NCI-H146 treated with DMSO at 0.1 percent for 48 hours (cell line): Measurements from ENCODE around the gene LAPTM5.
"Not testable (repeated sequence)": the region's sequence is repeated elsewhere in the genome, so short reads cannot be mapped to it uniquely, and the experiment has no call there.

ENCODE experiments used
- DNase-seq: peaks from one replicate; lab custom pipeline; 2025; ENCODE audit not compliant: unreplicated experiment; lab: John Stamatoyannopoulos, UW

Gene LAPTM5

DNA sequence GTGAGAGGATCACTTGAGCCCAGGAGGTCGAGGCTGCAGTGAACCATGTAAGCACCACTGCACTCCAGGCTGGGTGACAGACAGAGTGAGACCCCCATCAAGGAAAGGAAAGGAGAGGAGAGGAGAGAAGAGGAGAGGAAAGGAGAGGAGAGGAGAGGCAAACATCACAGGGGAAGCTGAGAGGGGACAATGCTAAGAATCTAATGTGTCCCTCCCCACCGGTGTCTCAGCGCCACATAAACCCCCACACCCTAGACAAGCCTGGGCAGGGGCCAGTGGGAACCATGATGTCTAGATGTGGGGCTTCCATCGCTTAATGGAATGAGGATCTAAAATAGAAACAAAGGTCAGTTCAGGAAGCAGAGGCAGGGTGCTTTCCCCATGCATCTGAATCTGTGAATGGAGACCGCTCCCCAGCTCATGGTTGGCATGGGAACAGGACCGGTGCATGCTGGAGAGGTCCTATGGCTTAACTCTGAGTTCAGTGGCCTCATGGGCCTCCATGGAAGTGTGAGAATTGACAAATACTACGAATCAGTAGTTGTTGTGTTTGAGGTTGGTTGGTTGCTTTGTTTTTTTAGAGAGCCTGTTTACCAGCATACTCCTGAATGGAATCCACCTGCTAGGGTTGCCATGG is 16.3 kb upstream of the LAPTM5 start:
- no peak for DNase-seq

DNA sequence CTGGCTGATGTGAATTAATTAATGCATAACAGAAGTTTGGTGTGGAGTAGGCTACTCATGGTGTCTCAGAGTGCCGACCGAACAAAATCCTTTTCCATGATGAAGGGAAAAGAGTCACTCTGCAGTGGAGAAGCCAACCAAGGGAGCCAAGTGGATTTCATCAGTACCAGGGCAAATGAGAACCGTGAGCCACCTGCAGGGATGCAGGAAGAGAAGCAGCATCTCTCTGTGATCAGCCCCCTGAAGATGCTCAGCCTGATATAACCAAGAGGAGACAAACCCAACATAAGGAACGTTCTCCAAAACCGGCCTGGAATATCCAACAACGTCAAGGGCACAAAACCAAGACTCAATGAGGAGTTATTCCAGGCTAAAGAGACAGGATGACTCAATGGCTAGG is 13.4 kb upstream of the LAPTM5 start:
- no peak for DNase-seq

DNA sequence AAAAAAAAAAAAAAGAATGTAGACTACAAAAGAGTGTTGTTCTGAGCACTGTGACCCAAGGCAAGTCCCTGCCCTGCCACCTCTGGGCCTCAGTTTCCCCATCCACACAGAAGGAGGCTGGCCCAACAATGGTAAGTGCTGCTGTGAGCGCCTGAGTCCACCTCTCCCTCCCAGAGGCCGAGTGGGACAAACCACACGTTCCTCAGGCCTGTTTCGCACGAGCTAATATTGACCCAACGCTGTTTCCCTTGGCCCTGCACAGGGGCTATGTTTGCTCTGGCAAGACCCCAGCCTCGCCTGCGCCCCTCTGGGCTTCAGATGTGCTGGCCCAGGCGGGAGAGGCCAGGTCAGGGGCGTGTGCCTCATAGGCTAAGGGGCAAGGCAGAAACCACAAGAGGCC is 12.6 kb upstream of the LAPTM5 start:
- DNase-seq: no peak

DNA sequence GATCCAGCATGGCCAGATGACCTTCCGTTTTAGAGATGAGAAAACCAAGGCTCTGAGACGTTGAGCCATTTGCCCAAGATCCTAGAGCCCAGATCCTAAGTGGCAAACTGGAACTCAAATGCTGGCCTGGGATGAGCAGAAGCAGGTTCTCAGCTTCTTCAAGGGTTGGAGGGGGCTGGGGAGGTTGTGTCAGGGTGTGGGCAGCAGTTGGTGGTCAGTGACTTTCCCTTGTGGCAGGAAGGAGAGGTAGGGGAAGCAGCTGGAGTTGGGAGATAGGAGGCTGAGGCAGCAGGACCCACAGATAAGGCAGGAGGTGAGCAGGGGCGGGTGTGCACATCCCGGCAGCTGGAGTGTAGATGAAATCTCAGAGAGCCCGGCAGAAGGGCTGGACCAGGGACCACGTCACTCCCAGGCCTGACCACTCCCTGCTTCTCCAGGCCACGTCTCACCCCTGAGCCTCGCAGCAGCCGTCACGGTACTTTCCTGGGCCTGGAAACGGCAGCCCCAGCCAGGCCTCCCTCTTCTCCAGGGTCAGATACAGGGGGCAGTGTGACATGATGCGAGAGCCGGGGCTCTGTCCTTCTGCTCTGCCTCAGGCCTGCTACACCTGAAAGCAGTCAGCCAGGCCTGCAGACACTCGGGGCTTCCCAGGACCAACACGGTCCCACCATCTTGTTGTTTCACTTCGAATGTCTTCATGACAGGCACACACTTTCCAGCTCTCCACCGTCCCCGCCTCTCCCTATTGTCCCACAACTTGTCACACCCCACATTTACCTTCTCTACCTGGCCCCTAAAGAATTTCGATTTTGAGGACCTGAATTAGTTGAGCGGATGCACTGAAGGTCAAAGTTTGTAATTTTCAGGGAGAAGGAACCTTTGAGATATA is 11.5 kb upstream of the LAPTM5 start:
- DNase-seq: no peak

DNA sequence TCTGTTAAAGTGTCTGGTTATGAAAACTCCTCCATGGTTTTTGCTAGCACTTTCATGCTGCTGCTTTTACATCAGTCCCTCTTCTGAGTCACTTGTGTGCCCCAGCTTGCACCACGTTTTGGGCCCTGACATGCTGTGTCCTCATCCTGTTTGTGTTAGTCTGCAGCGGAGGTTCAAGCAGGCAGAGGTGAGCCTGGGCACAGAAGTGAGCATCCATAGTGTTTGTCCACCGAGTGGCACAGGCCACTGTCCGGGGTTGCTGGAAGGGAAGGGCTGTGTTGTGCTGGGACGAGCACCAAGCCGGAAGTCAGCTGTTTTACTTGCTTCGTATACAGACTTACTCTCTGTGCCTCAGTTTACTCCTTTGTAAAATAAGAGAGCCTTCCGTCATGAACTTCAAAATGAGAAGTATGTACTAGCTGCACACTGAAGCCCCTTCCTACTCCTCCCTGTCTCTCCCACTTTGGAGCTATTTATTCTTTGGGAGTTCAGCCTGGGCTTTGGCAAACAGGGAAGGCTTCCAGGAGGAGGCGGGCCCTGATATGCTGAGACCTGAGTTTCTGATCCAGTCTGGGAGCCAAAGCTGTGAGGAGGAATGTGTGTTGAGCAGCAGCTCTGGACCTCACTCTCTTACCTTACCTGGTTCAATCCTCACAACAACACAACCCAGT is 10.7 kb upstream of the LAPTM5 start:
- no peak for DNase-seq

DNA sequence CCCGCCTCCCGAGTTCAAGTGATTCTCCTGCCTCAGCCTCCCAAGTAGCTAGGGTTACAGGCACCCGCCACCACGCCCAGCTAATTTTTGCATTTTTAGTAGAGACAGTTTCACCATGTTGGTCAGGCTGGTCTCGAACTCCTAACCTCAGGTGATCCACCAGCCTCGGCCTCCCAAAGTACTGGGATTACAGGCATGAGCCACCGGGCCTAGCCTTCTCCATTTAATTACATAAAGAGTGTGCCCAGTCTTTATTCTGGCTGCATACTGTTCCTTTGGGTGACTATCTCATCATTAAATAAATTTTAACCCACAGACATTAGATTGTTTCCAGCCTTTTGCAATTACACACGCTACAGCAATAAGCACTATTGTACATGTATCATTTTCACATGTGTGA is 9.4 kb upstream of the LAPTM5 start:
- not testable (repeated sequence) for DNase-seq

DNA sequence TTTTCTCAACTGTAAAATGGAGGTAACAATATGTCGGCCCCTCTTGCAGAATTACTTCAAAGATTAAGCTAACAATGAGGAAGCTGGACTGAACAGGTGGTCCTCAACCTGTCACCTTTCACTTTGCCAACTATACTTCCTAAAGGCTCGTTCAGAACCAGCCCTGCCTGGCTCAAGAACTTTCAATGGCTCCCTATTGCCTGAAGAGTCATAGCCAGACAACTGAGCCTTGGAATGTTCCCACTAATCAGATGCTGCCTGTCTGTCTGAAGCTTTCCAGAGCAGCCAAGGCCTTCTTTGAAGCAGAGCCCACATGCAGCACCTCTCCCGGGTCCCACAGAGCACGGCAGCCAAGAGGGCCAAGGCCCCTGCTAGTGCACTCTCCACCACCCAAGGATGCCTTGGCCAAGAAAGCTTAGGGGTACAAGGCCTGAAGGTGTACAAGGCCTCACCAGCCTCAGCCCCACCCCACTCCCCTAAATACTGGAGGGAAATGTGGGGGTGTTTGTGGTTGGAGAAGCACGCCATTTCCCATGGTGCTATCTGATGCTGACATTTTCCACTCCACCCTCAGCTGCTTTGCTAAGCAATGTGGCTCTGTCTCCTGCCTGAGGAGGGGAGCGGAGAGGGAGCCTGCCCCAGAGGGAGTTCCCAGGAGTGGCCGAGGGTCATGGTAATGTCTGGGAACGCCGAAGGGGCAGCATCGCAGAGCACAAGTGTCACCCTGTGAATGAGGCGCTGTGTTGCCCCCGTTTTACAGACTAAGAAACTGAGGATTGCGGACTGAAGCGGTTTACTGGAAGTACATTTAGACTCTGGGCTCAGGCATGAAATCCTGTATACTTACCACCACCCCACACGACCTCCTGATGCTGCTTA is 8.2 kb upstream of the LAPTM5 start:
- DNase-seq: no peak

DNA sequence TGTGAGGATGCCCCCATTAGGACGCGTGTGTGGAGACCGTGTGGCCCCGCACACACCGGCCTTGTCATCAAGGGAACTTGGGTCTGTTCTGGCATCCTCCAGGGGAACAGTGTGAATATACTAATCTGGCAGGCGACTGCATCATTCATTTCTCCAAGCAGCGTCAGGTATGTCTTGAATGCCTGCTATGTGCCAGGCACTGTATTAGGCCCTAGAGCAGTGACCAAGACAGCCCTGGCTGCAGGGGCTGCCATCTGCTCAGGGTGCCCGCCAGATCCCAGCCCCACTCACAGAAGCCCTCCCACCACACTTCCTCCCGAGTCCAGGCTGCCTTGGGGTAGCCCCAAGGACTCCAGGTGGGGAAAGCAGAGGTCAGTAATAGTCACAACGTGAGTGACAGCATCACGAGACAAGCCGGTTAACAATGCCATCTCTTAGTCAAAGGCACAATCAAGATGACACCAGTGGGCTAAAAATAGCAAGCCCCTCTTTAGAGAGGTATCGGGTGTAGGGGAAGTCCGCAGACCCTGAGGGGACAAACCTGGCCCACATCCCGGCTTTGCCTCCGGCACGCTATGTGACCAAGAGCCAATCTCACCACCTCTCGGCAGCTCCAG is 7.5 kb upstream of the LAPTM5 start:
- DNase-seq: no peak

DNA sequence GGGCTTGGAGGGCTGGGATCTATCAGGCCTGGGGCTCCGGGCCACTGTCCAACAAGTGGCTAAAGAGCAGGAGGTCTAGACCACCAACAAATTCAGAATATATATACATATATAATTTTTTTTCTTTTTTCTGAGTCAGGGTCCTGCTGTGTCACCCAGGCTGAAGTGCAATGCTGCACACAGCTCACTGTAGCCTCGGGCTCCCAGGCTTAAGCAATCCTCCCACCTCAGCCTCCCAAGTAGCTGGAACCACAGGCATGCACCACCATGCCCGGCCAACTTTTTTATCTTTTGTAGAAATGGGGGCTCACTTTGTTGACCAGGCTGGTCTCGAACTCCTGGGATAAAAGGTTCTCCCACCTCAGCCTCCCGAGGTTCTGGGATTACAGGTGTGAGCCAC is 6.8 kb upstream of the LAPTM5 start:
- DNase-seq: no peak

DNA sequence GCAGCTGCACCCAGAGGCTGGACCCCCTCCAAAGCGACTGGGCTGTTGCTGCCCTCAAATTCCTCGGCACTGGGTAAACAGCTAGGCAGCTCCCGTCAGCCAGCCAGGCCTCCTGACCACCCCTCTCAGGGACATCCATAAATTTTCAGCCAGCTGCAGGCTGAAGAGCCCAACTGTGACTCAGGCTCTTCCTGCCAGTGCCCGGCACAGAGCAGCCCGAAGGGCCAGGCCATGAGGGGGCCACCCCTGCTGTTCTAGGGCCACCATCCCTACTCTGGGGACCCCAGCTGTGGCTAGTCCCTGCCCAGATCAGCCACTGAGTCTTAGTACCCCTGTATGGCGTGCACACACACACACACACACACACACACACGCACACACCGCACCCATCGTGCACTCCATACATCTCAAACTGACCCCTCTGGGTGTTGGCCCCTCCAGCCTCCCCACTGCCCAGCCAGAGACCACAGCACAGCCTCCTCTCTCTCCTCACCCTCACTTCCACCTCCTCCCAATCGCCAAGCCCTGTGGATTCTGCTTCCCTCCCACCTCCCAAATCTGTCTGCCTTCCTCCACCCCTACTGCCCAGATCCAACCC is 6.2 kb upstream of the LAPTM5 start:
- DNase-seq: no peak

DNA sequence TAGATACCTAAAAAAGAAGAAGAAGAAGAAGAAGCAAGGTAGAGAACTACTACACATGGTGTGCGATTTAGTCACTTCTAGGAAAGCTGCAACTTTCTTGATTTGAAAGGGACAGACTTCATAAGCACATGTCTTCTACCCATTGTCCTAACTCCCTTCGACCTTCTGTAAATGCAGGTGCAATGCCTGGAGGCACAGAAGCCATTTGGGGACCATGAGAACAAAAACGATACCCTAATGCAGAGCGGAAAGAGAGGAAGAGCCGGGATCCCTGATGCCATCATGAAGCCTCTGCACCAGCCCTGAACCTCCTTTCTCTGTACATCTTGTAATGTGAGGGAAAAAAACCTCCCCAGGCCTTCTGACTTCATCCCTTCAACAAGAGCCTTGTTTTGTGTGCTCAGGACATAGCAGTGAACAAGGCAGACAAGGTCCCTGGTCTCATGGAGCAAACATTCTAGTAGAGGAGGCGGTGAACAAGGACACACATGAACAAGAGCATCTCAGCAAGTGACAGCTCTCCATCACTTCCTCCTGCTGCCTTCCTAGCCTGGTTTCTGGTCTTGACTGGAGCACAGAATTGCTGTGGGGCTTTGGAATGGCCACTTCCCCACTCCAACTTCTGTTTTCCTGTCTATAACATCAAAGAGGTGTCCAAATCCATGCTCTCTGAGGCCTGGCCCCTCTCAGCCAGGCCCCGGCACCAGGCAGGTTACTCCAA is 5.5 kb upstream of the LAPTM5 start:
- DNase-seq: no peak

DNA sequence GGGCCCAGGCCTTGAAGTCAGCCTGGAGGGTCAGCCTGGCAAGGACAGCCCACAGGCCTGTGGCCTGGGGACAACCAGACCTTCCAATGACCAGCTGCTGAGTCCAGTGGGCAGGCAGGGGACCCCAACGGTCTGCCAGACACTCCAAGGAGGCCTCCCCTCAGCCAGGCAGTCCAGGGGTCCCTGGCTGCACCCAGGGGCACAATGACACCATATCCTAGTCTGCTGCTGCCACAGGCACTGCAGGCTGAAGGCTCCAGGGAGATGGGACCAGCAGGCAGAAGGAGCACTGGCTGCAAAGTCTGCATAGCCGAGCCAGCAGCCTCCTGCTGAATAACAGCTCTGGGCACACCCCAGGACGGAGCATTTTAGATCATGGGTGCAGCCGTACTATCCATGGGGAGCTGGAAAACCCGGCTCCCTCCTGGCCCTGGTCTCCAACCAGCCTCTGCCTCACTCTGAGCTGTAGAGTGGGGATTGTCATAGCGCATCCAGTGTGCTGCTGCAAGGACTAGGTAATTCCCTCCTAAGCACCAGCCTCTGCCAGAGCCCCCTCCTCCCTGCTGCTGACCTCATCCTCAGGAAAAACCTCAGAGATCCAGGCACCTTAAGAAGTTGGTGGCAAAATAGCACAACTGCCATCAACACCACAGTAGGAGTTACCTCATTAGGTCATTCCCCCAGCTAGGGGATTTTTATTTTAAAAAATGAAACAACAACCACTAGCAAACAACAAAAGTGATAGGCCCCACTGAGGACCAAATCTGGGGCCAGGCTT is 4.8 kb upstream of the LAPTM5 start:
- DNase-seq: no peak

DNA sequence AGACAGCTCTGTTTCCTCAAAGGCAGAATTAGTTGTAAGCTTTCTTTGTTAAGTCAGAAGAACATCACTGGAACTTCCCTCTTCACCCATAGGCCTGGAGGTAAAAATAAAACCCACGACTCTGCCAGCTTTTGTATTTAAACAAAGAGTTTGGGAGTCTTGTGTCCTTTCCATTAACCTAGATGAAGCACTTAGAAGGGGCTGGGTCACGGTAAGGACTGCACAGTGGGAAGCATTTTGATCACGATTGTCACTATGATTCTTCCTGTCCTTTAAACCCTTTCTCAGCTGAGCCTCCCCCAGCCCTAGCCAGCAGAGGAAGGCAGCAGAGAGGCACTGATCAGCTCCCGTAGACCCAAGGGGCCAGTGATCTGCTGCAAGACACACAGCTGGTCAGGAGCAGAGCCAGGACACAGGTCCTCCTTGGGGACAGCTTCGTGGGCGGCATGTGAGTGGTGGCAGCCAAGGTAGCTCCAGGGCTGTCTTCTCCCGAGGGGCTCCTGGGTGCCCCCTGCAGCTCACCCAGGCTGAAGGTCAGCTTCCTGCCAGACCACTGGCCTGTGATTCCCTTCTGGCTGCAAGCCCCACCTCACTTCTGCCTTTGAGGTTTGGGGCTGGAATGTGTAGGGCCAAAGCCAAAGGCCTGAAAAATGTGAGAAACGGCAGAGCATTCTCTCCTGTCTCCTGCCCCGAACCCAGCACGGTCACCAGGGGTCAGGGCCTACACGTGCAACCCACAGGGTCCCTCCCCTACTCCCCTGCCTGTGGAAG is 4.0 kb upstream of the LAPTM5 start:
- no peak for DNase-seq

DNA sequence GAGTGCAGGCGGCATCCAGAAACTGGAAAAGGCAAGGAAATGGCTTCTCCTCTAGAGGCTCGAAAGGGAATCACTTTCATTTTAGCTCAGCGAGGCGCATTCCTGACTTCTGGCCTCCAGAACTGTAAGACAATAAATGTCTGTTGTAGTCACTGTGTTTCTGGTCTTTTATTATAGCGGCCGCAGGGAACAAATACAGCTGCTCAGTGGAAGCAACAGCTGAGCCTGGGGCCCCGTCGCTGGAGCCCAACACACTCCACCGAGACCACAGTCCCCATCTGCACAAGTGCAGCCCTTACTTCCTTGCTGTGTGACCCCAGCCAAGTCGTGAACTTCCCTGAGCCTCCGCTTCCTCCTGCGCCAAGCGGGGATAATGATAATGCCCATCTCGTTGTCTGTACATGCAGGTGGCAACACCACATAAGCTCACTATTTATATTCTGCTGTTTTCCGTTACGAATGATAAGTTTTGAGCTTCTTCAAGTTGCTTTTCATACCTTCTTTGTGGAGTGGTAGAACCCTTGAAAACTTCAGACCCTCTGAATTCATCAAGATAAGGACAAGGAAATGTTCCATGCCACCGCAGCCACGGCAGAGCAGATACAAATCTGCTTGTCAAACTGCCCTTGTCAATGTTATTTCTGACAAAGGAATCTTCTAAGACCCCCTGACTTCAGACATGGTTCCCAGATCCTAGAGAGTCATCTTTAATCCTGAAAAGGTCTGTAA is 3.2 kb upstream of the LAPTM5 start:
- no peak for DNase-seq

DNA sequence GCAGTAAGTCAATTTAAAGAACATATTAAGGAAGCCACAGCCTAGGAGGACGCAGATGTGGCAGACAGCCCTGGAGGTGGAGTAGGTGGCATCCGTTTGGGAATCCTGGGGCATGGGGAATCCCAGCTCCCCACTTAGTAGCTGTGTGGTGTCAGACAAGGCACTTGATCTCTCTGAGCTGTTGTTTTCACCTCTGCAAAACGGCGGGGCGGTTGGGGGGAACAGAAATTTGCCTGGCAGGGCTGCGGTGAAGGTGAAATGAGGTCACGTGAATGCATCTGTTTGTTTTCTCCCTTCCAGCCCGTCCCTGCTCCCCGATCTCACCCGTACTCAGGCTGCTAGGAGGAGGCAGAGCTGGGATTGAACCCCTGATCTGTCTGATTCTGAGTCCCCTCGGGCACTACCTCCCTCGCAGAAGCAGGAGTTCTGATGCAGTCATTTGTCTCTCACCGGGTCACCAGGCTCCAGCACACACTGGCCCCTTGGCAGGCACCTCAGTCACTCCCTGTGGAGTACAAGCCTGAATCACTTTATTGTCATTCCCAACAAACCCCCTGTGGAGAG is 2.2 kb upstream of the LAPTM5 start:
- no peak for DNase-seq

DNA sequence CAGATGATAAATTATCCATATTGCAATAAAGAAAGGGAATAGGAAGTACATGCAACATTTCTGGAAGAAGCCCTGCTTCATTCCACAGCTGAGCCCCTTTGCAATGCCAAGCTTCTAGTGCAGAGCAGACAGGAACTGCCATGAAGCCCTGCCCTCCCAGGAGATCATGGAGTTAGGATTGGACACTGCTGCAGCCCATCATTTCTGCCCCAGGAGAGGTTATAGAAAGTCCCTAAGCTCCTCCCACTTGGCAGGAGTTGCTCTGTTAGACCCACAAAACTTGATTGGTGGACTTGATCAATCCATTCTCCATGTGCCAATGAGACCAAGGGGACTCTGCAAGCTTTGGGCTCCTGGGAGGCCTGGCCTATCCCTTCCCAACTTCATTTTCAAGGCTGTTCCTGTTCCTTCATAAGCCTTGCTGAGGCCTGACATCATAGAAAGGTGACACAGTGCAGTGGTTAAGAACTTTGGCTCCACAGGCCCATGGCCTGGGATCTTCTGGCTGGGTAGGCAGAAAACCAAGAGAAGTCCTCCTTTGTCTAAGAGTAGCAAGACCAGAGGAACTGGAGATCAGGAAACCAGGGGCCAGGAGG is 1.3 kb upstream of the LAPTM5 start:
- no peak for DNase-seq
